GM21526 (cell line): Measurements from ENCODE around the gene CCDC3.

Source experiments
- ATAC-seq: cut with Tn5 transposase; IDR thresholded peaks from one replicate; pipeline ENCODE4 v1.9.1; 2021; ENCODE audit warnings: moderate library complexity; ENCODE audit not compliant: unreplicated experiment, low FRiP score

CCDC3 gene

GRCh38 chr10:12965571-12965970, 35.9 kb downstream of the CCDC3 start:
- no peak for ATAC-seq

DNA sequence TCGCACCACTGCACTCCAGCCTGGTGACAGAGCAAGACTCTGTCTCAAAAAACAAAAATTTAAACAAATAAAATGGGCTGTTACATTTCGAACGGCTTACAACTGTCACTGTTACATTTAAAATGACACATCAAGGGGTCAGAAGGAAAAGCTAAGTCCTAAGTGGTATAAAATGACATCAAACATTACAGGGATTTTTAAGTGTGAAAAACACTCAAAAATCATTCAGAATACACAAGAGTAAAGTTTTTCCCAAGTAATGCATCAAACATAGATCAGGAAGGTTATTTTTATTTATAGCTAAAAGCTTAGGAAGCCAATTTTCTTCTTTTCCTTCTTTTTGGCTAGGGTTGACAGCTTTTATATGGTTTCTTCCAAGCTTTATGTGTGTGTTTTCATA, 39.0 kb downstream of the CCDC3 start:
- ATAC-seq: no peak

GRCh38 chr10:12961416-12962205, 39.9 kb downstream of the CCDC3 start:
- ATAC-seq: no peak

DNA sequence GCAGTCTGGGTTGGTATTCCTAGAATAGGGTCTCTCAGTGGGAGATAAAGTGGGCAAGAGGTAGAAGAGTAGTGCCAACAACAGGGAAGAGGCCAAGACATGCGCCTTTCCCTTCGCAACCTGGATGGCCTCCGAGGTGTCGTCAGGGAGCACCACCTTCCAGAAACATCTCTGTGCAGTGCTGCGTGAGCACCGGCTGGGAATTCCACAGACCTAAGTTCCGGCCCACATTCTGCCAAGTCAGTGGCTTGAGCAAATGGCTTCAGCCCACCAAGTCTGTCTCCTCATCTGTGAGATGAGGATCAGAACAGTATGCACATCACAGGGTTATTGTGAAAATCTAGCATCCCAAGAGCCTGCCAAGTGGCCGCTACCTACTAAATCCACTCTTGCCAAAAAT, 40.6 kb downstream of the CCDC3 start:
- no peak for ATAC-seq

GRCh38 chr10:12960334-12960898, 41.1 kb downstream of the CCDC3 start:
- ATAC-seq: no peak

- no peak for ATAC-seq
These were observed 42.9 kb downstream of the CCDC3 start for GRCh38 chr10:12958546-12959110.

GRCh38 chr10:12957081-12957480, 44.4 kb downstream of the CCDC3 start:
- no peak for ATAC-seq

DNA sequence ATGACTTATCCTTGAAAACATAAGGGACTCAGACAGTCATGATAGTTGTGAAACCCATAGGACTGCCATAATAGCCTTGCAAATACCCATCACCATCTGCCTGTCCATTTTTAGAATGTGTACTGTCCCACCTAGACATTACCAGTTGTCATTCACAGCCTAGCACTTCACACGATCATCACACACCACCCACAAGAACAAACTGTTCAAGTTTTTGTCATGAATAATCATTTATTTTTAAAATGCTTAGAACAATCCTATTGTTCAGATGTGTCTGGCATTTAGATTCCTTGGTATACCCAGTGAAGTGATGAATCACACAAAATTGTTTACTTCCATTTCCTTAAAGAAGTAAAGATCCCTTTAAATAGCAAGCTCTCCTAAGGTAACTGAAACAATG, 46.6 kb downstream of the CCDC3 start:
- ATAC-seq: no peak

- no peak for ATAC-seq
These were observed 50.9 kb downstream of the CCDC3 start for GRCh38 chr10:12950583-12951128.

GRCh38 chr10:12949248-12949647, 52.3 kb downstream of the CCDC3 start:
- ATAC-seq: no peak

GRCh38 chr10:12947741-12948140, 53.8 kb downstream of the CCDC3 start:
- ATAC-seq: no peak

GRCh38 chr10:12946372-12946771, 55.1 kb downstream of the CCDC3 start:
- no peak for ATAC-seq

DNA sequence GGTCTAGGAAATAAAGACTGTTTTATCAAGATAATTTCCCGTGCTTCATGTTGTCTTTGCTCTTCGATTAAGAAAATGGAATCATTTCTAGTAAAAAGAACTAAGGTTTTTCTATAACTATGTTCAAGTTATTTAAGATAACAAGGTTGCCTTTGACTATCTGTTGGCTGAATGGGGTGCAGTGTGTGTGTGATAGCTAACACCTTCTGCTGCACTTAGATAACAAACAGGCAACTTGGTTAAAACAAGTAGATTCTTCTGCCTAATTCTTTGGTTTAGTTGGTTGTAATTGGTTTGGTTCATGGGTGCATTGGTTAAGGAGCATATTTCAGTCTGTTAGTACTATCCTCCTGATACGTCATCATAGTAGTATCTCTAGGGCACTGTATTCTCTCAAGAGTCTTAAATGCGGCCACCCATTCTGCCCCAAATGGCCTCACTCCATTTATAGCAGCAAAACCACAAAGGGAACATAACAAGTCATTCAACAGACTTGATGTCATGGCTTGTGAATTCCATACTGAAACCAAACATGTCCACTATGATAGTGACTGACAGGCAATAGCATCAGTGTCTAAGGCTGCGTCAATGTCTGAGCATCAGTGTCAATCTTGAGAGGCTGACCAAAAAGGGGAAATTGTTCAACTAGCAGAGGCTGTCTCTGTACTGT, 55.7 kb downstream of the CCDC3 start:
- no peak for ATAC-seq

- no peak for ATAC-seq
These were observed 56.6 kb downstream of the CCDC3 start for GRCh38 chr10:12944931-12945330.

DNA sequence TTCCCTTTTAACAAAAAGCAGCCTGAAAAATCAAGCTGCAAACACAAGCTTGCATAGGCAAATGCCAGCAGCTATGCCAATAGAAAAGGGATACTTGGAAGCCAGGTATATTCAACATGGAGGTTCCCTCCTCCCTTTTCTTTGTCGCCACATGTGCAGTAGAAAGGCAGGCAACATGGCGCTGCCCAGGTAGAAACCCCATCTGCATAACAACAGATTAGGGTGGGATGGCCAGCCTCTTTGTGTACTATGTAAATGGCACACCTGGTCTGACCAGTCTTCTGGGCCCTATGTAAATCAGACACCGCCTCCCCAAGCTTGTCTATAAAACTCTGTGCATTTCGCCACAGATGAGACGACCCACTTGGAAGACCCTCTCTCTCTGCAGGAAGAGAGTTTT, 58.1 kb downstream of the CCDC3 start:
- ATAC-seq: no peak

DNA sequence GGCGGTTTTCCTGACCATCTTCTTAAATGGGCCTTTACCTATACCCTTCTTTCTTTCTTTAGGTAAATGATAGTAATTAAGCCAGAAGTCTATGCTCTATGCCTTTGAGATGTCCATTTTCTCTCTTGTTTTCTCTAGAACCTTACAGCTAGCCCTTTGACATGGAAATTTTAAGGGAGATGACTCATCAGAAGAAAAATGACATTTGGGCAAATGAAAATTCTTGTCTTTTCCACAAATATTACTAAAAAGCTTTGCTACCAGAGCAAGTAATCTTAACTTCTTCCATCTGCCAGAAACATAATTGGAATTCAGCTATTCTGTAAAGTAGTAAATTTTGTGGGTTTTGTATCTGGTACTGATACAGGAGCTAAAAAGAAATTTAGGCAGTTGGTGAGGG, 59.5 kb downstream of the CCDC3 start:
- ATAC-seq: no peak

DNA sequence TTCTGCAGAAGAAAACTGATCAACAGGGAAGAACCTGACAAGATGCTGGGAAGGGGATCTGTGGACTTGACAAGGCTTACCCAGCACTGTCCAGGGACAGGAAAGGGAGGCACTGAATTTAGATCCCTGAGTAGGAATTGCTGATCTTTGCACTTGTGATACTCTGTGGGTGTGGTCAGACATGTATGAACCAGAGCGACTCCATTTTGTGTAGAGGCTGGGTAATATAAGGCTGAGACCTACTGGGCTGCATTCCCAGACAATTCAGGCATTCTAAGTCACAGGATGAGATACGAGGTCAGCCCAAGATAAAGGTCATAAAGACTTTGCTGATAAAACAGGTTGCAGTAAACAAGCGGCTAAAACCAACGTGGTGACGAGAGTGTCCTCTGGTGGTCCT, 60.7 kb downstream of the CCDC3 start:
- ATAC-seq: no peak

- ATAC-seq: no peak
These were observed 63.2 kb downstream of the CCDC3 start for GRCh38 chr10:12938271-12938670.

DNA sequence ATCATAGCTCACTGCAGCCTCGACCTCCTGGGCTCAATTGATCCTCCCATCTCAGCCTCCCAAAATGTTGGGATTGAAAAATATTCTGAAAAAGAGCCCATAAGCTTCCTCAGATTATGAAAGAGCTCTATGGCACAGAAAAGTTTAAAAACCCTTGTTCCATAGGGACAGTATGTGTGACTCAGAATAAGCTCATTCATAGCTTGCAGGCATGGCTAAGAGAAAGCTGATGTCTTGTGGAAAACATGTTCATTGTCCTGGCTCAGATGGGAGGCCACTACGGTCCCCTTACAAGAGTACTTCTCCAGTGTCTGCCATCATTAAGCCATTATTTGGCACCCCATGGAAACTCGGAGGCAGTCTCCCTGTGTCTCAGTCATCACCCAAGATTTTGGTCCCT, 64.0 kb downstream of the CCDC3 start:
- no peak for ATAC-seq

GRCh38 chr10:12934777-12935176, 66.7 kb downstream of the CCDC3 start:
- no peak for ATAC-seq

DNA sequence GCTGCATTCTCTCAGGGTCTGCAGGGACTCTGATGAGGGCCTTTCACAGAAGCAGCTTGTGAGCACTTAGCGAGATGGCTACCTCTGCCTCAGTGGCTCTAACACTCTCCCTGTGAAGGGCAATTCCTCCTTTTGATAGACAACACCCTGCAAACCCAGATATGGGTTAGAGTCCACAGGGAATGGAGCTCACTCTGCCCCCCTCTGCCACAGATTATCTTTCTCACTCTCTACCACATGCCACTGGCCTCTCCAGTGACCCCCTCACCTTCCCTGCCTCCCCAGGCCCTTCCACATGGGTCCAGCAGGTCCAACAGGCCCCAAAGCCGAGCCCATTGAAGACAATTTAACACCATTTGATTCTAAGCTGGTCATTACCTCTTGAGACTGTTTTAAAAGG, 72.1 kb downstream of the CCDC3 start:
- ATAC-seq: no peak
